Activated CD4-positive, alpha-beta T cell treated with anti-CD3 and anti-CD28 coated beads, Interleukin-10, Interleukin-2, amounts not matched to agents 100 ng/mL and 50 ng/mL, durations not matched to agents 16 hours and 8 hours (primary cell): ENCODE data around the gene GNB3.

ENCODE experiments used
- DNase-seq: peaks from one replicate; pipeline ENCODE4 v3.0.0-alpha.2; 2020

The GNB3 gene

GRCh38 chr12:6840761-6841515, at the start of gene GNB3:
Gene GNB3 (plus strand): TSS chr12:6840925. CDS start chr12:6841288, 363 bp downstream.
- no peak for DNase-seq

- DNase-seq = no peak
Observed at GRCh38 chr12:6791931-6792520, 48.7 kb upstream of the GNB3 start.

GRCh38 chr12:6792522-6793201, 48.1 kb upstream of the GNB3 start:
- DNase-seq = peak; percentile 64

- DNase-seq = no peak
Observed at GRCh38 chr12:6795088-6795487, 45.6 kb upstream of the GNB3 start.

GRCh38 chr12:6796576-6796975, 44.1 kb upstream of the GNB3 start:
- no peak for DNase-seq

GRCh38 chr12:6799147-6799546, 41.6 kb upstream of the GNB3 start:
- no peak for DNase-seq

- no peak for DNase-seq
Observed at GRCh38 chr12:6807170-6807569, 33.6 kb upstream of the GNB3 start.

GRCh38 chr12:6809056-6809455, 31.7 kb upstream of the GNB3 start:
- DNase-seq = no peak

- DNase-seq = no peak
Observed at GRCh38 chr12:6810758-6811157, 30.0 kb upstream of the GNB3 start.

GRCh38 chr12:6813363-6813762, 27.4 kb upstream of the GNB3 start:
- DNase-seq = no peak

GRCh38 chr12:6816598-6816997, 24.1 kb upstream of the GNB3 start:
- no peak for DNase-seq

GRCh38 chr12:6817098-6817497, 23.6 kb upstream of the GNB3 start:
- no peak for DNase-seq

GRCh38 chr12:6817662-6818157, 23.0 kb upstream of the GNB3 start:
- DNase-seq = no peak

- DNase-seq = no peak
Observed at GRCh38 chr12:6818222-6818621, 22.5 kb upstream of the GNB3 start.

GRCh38 chr12:6818645-6819044, 22.1 kb upstream of the GNB3 start:
- no peak for DNase-seq

- no peak for DNase-seq
Observed at GRCh38 chr12:6819106-6820030, 21.4 kb upstream of the GNB3 start.

GRCh38 chr12:6820166-6820565, 20.6 kb upstream of the GNB3 start:
- no peak for DNase-seq

- no peak for DNase-seq
Observed at GRCh38 chr12:6821591-6822425, 18.9 kb upstream of the GNB3 start, which contains the start of gene GPR162. Gene GPR162 (plus strand): TSS chr12:6821821. CDS start chr12:6823899, 2,078 bp downstream.

- DNase-seq = no peak
Observed at GRCh38 chr12:6822426-6823135, 18.1 kb upstream of the GNB3 start.

GRCh38 chr12:6823182-6824084, 17.3 kb upstream of the GNB3 start:
- DNase-seq = no peak
